Lung (tissue), 12 donors: ENCODE data around the gene ZNF329. TPM values are rescaled to one million over a fixed set of nuclear protein-coding genes. Genes with fewer than 3 reads are reported as not detected.
A peak's percentile ranks its signal among the peaks of the same experiment; 100 is the strongest.

Source experiments
- ATAC-seq: fragments of 200-7000 bp; cut with Tn5 transposase; one replicate; pipeline ENCODE4 v1.9.1; 2020; ENCODE audit warnings: moderate number of reproducible peaks; ENCODE audit not compliant: insufficient read depth, low FRiP score
- DNase-seq, 3 donors: peaks; one replicate each; pipeline ENCODE4 v3.0.0-alpha.2; 2013 to 2017
- H3K27ac ChIP-seq, 2 donors: one replicate each; pipeline ENCODE4 v1.5.1; 2013; ENCODE audit warnings: mild to moderate bottlenecking in 2 of 2, moderate library complexity in 2 of 2, control low read depth in 1 of 2, inconsistent platforms in 1 of 2, low read depth in 1 of 2, low read length in 1 of 2
- H3K27me3 ChIP-seq, 3 donors: one replicate each; pipeline ENCODE4 v1.5.1; 2013; ENCODE audit warnings: low read length in 2 of 3; ENCODE audit not compliant: control insufficient read depth in 3 of 3, insufficient read depth in 3 of 3
- H3K36me3 ChIP-seq, 4 donors: one replicate each; pipeline ENCODE4 v1.5.1; 2013; ENCODE audit warnings: low read length in 4 of 4, mild to moderate bottlenecking in 1 of 4, moderate library complexity in 1 of 4; ENCODE audit not compliant: control insufficient read depth in 4 of 4, insufficient read depth in 4 of 4
- H3K4me1 ChIP-seq, 5 donors: one replicate each; pipeline ENCODE4 v1.5.1; 2013; ENCODE audit warnings: low read length in 5 of 5, mild to moderate bottlenecking in 2 of 5, moderate library complexity in 1 of 5; ENCODE audit not compliant: control insufficient read depth in 5 of 5, insufficient read depth in 5 of 5
- H3K4me3 ChIP-seq: one replicate; pipeline ENCODE4 v1.5.1; 2013; ENCODE audit warnings: mild to moderate bottlenecking, control low read depth, moderate library complexity
- H3K9ac ChIP-seq, 2 donors: one replicate each; pipeline ENCODE4 v1.5.1; 2013; ENCODE audit warnings: low read length in 2 of 2, control low read depth in 1 of 2; ENCODE audit not compliant: insufficient read depth in 1 of 2
- H3K9me3 ChIP-seq, 4 donors: one replicate each; pipeline ENCODE4 v1.5.1; 2013; ENCODE audit warnings: low read length in 3 of 4, mild to moderate bottlenecking in 1 of 4, moderate library complexity in 1 of 4; ENCODE audit not compliant: control insufficient read depth in 4 of 4, insufficient read depth in 3 of 4
- WGBS, 2 donors: extraction: QIAGEN DNeasy Blood & Tissue Kit; methylation state at CpG; one replicate each; pipeline ENCODE4 v1.1.7; 2013; 5-methylcytosine and 5-hydroxymethylcytosine counted together
- polyA plus RNA-seq, 2 donors: library from polyadenylated mRNA; stranded (reverse); fragments of 200-250 nt; gene quantifications; one replicate each; pipeline ENCODE4 v1.2.1, GENCODE V29; 2013
- total RNA-seq, 2 donors: library from RNA; depleted of rRNA in 1 of 2; stranded (reverse); fragments of >200 nt in 1 of 2; gene quantifications; one replicate each; pipeline ENCODE4 v1.2.1, GENCODE V29; 2014 to 2021
- TF ChIP-seq, protein P1 (sequence below): IDR thresholded peaks from 2 replicates; pipeline ENCODE4 v1.5.1; 2012; ENCODE audit warnings: mild to moderate bottlenecking; ENCODE audit errors: control extremely low read depth, extremely low read depth
- donor health status: control.
- donor health status: control.
- donor health status: Bipolar disorder and iron deficiency.
- donor health status: healthy.
- donor health status: DM: yes; HTN: yes; CAD: no.

ZNF329 gene
- total and polyA plus RNA-seq, 4 donors: 2.3 to 20.0 (median 6.5) TPM

GRCh38 chr19:58118979-58119733 is 31.4 kb downstream of the ZNF329 start:
- Histone ChIP-seq H3K4me1 (no peaks in the 10 kb centered on the region), H3K4me3 (no peak overlapping the region), H3K9ac (no peak overlapping the region), H3K27me3 (no peaks in the 10 kb centered on the region), H3K9me3 (peaks cover 5 to 64% (median 33%) of the 10 kb centered on the region in 4 donors), H3K36me3 (peaks cover 0 to 2% (median 0%) of the 10 kb centered on the region in 4 donors), H3K27ac (no peak overlapping the region)
- 58 to 74% methylated on average over 5 of the region's 5 CpGs for WGBS, 2 donors
- DNase-seq (no peak), ATAC-seq (no peak)
- TF ChIP-seq, protein P1, sequence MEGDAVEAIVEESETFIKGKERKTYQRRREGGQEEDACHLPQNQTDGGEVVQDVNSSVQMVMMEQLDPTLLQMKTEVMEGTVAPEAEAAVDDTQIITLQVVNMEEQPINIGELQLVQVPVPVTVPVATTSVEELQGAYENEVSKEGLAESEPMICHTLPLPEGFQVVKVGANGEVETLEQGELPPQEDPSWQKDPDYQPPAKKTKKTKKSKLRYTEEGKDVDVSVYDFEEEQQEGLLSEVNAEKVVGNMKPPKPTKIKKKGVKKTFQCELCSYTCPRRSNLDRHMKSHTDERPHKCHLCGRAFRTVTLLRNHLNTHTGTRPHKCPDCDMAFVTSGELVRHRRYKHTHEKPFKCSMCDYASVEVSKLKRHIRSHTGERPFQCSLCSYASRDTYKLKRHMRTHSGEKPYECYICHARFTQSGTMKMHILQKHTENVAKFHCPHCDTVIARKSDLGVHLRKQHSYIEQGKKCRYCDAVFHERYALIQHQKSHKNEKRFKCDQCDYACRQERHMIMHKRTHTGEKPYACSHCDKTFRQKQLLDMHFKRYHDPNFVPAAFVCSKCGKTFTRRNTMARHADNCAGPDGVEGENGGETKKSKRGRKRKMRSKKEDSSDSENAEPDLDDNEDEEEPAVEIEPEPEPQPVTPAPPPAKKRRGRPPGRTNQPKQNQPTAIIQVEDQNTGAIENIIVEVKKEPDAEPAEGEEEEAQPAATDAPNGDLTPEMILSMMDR: no peak

DNA sequence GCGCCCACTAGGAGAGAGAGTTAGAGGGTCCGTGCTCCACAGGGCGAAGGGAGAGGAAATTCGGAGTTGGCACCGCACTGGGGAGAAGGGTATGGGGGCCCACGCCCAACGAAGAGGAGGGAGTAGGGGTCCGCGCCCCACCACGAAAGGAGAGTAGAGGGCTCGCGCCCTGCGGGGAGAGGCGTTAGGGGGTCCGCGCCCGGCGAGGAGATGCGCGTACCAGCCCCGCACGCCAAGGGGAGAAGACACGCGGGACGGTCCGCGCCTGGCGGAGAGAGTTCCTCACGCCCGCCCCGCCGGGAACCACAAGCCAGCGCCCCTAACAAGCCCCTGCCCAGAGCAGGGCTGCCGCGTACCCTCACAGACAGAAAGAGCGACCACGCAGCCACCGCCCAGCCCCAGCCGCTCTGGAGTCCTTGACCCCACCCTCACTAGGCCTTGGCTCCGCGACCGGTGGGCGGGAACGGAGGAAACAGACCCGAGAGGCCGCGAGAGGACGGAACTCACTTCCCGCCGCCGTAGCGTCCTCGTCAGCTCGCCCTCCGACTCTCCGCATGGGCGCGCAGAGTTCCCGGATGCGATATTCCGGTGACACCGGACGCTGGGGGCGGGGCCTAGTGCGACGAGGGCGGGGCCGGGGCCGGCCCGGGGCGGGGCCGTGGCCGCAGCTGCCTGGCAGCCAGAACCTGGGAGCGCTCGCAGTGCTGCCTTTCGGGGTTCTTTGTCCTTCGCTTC is 32.6 kb downstream of the ZNF329 start:
- Histone ChIP-seq H3K9me3 (peaks cover 5 to 67% (median 29%) of the 10 kb centered on the region in 4 donors), H3K4me3 (peak overlapping the region; percentile 10), H3K36me3 (no peaks in the 10 kb centered on the region), H3K4me1 (no peaks in the 10 kb centered on the region), H3K27me3 (no peaks in the 10 kb centered on the region), H3K9ac (no peak overlapping the region), H3K27ac (peak overlapping the region in 1 of 2 donors; percentile 36)
- TF ChIP-seq, protein P1: no peak
- ATAC-seq (no peak), DNase-seq (peak; percentile 75 to 86 (median 80))
- 4 to 10% methylated on average over 60 to 77 of the region's 77 CpGs for WGBS, 2 donors

GRCh38 chr19:58108546-58108817 is 42.1 kb downstream of the ZNF329 start:
- peaks cover 6 to 60% (median 54%) of the 10 kb centered on the region in 4 donors for H3K9me3 ChIP-seq
- peaks cover 0 to 4% (median 0%) of the 10 kb centered on the region in 4 donors for H3K36me3 ChIP-seq
- WGBS, 2 donors: 92 to 95% methylated on average over 3 of the region's 3 CpGs
- no peaks in the 10 kb centered on the region for H3K27me3 ChIP-seq
- H3K4me1 ChIP-seq: no peaks in the 10 kb centered on the region
- DNase-seq (no peak), ATAC-seq (no peak)
- TF ChIP-seq, protein P1: no peak
- no peak overlapping the region for H3K27ac ChIP-seq
- H3K9ac ChIP-seq: no peak overlapping the region
- H3K4me3 ChIP-seq: no peak overlapping the region
